HG02623 (cell line): ENCODE results near the gene LRRFIP2.

ENCODE experiments used
- ATAC-seq: cut with Tn5 transposase; IDR thresholded peaks from one replicate; pipeline ENCODE4 v1.9.1; 2021; ENCODE audit warnings: moderate library complexity; ENCODE audit not compliant: unreplicated experiment

The LRRFIP2 gene

GRCh38 chr3:37117548-37117947 lies 56.8 kb downstream of the LRRFIP2 start:
- no peak for ATAC-seq

GRCh38 chr3:37116998-37117397 lies 57.4 kb downstream of the LRRFIP2 start:
- ATAC-seq = no peak

GRCh38 chr3:37115446-37115845 lies 58.9 kb downstream of the LRRFIP2 start:
- ATAC-seq = no peak

- no peak for ATAC-seq
Observed at GRCh38 chr3:37114251-37115145, 59.9 kb downstream of the LRRFIP2 start.

- no peak for ATAC-seq
Observed at GRCh38 chr3:37112987-37113386, 61.4 kb downstream of the LRRFIP2 start.

- no peak for ATAC-seq
Observed at GRCh38 chr3:37111199-37111598, 63.2 kb downstream of the LRRFIP2 start.

- ATAC-seq = no peak
Observed at GRCh38 chr3:37107846-37108245, 66.5 kb downstream of the LRRFIP2 start.

GRCh38 chr3:37103103-37103808 lies 71.1 kb downstream of the LRRFIP2 start:
- ATAC-seq = no peak

- no peak for ATAC-seq
Observed at GRCh38 chr3:37100411-37100810, 74.0 kb downstream of the LRRFIP2 start.

GRCh38 chr3:37099469-37099868 lies 74.9 kb downstream of the LRRFIP2 start:
- ATAC-seq = no peak

- ATAC-seq = no peak
Observed at GRCh38 chr3:37098884-37099283, 75.5 kb downstream of the LRRFIP2 start.

GRCh38 chr3:37097776-37098175 lies 76.6 kb downstream of the LRRFIP2 start:
- ATAC-seq = no peak

GRCh38 chr3:37096975-37097374 lies 77.4 kb downstream of the LRRFIP2 start:
- no peak for ATAC-seq

- ATAC-seq = no peak
Observed at GRCh38 chr3:37096288-37096687, 78.1 kb downstream of the LRRFIP2 start.

- ATAC-seq = no peak
Observed at GRCh38 chr3:37094636-37095035, 79.7 kb downstream of the LRRFIP2 start.

- ATAC-seq = no peak
Observed at GRCh38 chr3:37093481-37093880, 80.9 kb downstream of the LRRFIP2 start.

GRCh38 chr3:37092484-37092883 lies 81.9 kb downstream of the LRRFIP2 start:
- ATAC-seq = no peak

- ATAC-seq = no peak
Observed at GRCh38 chr3:37087870-37088269, 86.5 kb downstream of the LRRFIP2 start.

- no peak for ATAC-seq
Observed at GRCh38 chr3:37086918-37087317, 87.5 kb downstream of the LRRFIP2 start.

GRCh38 chr3:37082317-37082716 lies 92.1 kb downstream of the LRRFIP2 start:
- ATAC-seq = no peak

GRCh38 chr3:37075955-37076354 lies 98.4 kb downstream of the LRRFIP2 start:
- no peak for ATAC-seq

GRCh38 chr3:37074178-37074577 lies 100.2 kb downstream of the LRRFIP2 start:
- ATAC-seq = no peak
